Right ventricle myocardium superior (tissue), 1 donor: ENCODE data around the gene RRM1. TPM values are rescaled to one million over a fixed set of nuclear protein-coding genes. Genes with fewer than 3 reads are reported as not detected.
"Not testable (repeated sequence)": the region's sequence is repeated elsewhere in the genome, so short reads cannot be mapped to it uniquely, and the experiment has no call there.

Experiments
- ATAC-seq: fragments of 200-7000 bp; cut with Tn5 transposase; one replicate; pipeline ENCODE4 v1.9.1; 2020; ENCODE audit warnings: mild to moderate bottlenecking; ENCODE audit not compliant: poor library complexity
- DNase-seq: peaks from one replicate; pipeline ENCODE4 v3.0.0-alpha.2; 2020
- intact Hi-C: fragments of 100-400 bp; cut with DNase I; formaldehyde crosslinking; loops from one replicate; pipeline ENCODE4 v1.11.2; 2022
- total RNA-seq: library from RNA; stranded (reverse); fragmentation: NEBNext Ultra II Directional; extraction: Animal tissue kit (Norgen Biotek cat#: 25700); gene quantifications from one replicate; pipeline ENCODE4 v1.2.1, GENCODE V29; 2021
- donor health status: DM: no; HTN: yes; CAD: no; lungs with severe emphysema.

The RRM1 gene
- total RNA-seq, 1 donor from 2014 or later: 29.5 TPM

DNA sequence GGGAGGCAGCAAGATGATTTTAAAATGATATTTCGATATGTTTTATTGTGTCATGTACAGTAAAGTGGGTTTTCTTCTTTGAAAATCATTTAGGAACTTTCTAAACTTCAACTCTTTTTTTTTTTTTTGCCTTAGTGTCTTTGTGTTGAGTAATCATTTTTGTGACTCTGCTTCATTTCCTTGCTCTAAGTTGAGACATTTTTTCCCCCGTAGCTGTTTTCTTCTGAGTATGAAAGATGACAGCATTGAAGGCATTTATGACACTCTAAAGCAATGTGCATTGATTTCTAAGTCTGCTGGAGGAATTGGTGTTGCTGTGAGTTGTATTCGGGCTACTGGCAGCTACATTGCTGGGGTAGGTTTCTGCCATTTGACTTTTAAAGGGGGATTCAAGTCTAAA, 23.5 kb downstream of the RRM1 start:
- no peak for ATAC-seq
- intact Hi-C loops: no loop called here
- DNase-seq: no peak

DNA sequence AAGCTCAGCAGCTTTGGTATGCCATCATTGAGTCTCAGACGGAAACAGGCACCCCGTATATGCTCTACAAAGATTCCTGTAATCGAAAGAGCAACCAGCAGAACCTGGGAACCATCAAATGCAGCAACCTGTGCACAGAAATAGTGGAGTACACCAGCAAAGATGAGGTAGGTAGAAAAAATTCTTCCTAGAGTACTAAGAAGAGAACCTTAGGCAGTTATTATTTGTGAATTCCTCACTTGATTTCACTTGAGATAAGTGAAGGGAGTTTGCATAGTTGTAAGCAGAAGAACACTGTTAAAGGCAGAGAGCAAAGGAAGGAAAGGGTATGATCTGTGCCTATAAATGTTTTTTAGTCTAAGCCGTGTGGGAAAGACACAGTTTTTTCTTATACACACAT, 28.6 kb downstream of the RRM1 start:
- ATAC-seq (no peak), DNase-seq (no peak)
- intact Hi-C loops: no loop called here

GRCh38 chr11:4125141-4125540, 30.5 kb downstream of the RRM1 start:
- ATAC-seq: no peak
- no peak for DNase-seq
- intact Hi-C loops: no loop called here

DNA sequence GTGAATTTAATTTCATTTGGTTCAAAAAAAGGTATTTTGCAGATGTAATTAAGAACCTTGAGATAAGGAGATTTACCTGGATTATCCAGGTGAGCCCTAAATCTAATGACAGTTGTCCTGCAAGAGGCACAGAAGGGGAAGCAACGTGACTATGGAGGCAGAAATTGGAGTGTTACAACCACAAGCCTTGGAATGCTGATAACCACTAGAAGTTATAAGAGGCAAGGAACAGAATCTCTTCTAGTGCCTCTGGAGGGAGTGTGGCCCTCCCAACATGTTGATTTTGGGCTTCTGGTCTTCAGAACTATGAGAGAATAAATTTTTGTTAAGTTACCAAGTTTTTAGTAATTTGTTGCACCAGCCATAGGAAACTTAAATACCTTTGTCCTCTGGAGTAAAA, 32.8 kb downstream of the RRM1 start:
- no peak for DNase-seq
- no peak for ATAC-seq
- intact Hi-C loops: no loop called here

- intact Hi-C loops, DNase-seq, ATAC-seq: not testable (repeated sequence)
Measured at GRCh38 chr11:4130219-4130618, 35.6 kb downstream of the RRM1 start.

- intact Hi-C loops: no loop called here
- no peak for DNase-seq
- no peak for ATAC-seq
Measured at GRCh38 chr11:4134806-4135205, 40.2 kb downstream of the RRM1 start.

GRCh38 chr11:4138497-4138896, 43.9 kb downstream of the RRM1 start:
- DNase-seq (no peak), ATAC-seq (no peak)
- intact Hi-C loops: no loop called here

- ATAC-seq (no peak), DNase-seq (no peak)
- intact Hi-C loops: no loop called here
Measured at GRCh38 chr11:4140067-4140636, 45.6 kb downstream of the RRM1 start.

DNA sequence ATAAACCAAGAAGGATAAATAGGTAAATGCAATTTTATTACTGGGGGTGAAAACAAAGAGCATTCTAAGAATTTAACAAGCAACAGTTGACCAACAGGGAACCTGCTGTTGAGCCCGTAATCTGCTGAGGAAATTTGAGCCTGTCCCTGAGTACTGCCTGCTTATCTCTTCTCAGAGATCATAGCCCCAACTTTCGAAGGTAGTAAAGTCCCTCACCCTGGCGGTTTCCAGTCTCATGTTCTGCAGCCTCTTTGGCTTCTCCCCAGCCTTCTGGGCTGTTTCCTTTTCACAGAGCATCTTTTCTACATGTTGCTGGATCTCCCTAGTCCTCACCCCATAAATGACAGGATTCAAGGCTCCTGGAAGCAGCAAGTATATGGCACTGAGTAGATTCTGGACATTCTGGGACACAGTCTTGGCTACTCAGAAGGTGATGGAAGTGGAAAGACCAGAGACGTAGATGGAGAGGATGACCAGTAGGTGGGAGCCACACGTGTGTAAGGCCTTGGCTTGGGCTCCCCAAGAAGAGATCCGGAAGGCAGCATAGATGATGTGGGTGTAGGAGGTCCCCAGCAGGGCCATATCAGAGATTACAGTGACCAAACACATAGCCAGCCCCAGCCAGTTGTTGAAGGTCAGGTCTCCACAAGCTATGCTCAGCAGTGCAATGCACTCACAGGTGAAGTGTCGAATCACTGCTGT, 51.6 kb downstream of the RRM1 start:
- DNase-seq: no peak
- intact Hi-C loops: no loop called here
- ATAC-seq: no peak

DNA sequence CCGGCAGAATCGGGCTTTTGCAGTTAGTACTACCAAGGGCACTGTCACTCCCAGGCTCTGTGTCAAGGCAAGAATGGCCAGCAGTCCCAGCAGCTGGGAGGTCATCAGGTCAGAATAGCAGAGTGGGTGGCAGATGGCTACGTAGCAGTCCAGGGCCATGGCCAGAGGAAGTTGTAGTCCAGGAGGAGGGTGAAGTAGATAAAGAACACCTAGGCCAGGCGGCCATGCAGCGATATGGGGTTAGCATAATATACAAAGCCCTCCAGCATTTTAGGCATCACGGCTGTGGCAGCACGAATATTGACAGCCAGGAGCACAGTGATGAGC, 52.1 kb downstream of the RRM1 start:
- no peak for ATAC-seq
- DNase-seq: no peak
- intact Hi-C loops: no loop called here

- no peak for DNase-seq
- intact Hi-C loops: no loop called here
Measured at GRCh38 chr11:4154503-4154902, 59.9 kb downstream of the RRM1 start.

GRCh38 chr11:4156571-4156970, 62.0 kb downstream of the RRM1 start:
- ATAC-seq (no peak), DNase-seq (no peak)
- intact Hi-C loops: no loop called here

More at GRCh38 chr11:4154503-4154902, 59.9 kb downstream of the RRM1 start:
- no peak for ATAC-seq

DNA sequence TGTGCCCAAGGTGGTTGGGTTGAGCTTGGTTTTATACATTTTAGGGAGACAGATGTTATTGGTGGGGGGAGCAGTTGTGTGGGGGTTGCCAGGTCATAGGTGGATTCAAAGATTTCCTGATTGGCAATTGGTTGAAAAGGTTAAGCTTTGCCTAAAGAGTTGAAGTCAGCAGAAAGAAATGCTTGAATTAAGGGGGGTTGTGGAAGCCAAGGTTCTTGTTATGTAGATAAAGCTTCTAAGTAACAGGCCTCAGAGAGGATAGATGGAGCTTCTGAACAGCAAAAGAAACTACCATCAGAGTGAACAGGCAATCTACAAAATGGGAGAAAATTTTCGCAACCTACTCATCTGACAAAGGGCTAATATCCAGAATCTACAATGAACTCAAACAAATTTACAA, 64.2 kb downstream of the RRM1 start:
- DNase-seq, intact Hi-C loops, ATAC-seq: not testable (repeated sequence)

DNA sequence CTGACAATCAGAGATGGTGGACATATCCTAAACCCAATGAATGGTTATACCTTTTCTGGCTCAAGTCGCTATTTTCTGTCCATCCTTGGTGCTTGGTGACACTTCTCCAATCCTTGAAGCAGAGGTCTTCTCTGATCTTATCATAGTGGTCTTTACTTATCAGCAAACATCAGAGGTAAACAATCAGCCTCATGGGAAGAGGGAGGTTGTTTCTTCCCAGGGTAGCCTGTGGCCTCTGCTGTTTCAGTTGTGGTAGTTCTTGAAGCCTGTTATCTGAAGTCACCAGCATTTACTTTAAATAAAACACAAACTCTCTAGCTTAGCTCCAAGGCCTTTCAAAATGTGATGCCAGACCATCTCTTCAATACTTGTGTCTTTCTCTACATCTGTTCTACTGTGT, 66.7 kb downstream of the RRM1 start:
- DNase-seq: no peak
- intact Hi-C loops: no loop called here
- ATAC-seq: no peak

DNA sequence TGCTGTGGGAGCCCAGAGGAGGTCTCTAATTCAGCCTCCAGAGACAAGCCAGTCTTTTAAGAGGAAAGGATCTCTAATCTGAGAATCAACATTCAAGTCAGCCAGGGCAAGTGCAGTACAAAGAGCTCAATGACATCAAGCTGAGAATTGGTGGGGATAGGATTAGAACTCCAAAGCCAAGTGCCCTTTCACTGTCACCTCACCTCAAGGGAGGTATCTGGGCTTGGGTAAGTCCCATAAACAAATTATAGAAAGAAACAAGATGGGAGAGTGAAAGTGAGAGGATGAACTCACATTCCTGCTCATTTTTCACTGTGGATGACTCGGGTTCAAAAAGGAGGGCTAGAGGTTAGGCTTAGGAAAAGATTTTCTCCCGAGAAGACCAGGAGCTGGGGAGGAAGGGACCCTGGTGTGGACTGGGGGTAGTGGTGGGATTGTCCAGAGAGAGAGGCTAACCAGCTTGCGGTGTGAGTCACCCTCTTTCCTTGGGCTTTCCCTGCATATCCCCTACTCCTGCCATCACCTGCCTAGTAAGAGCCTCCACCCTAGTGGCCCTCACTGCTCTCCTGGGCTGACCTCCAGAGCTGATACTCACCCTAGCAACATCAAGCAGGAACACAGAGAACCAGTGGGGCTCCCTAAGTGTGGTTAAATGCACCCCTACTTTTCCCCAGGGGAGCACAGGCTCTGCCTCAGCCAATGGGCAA, 70.4 kb downstream of the RRM1 start:
- intact Hi-C loops: no loop called here
- ATAC-seq: no peak

DNA sequence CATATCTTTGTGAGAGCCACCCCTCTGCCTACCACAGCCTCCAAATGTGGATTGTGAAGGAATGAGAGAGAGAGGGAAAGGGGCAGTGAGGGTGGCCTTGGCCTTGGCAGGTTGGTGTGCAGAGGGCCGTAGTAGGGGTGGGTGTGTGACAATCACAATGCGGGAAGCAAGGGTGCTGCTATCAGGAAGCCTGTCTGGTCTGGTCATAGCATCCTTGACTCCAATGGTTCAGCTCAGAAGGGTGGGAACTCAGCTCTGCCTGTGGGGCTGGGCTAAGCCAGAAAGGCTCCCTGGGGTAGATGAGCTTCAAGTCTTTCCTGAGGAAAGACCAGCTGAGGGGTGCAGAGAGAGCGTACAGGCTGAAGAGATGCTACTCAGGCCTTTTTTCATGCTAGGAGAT, 72.7 kb downstream of the RRM1 start:
- ATAC-seq: no peak
- intact Hi-C loops: no loop called here
- DNase-seq: no peak

More for the DNA sequence above, 70.4 kb downstream of the RRM1 start:
- DNase-seq: no peak

- no peak for DNase-seq
- intact Hi-C loops: no loop called here
- no peak for ATAC-seq
Measured at GRCh38 chr11:4167758-4168157, 73.2 kb downstream of the RRM1 start.

- intact Hi-C loops, DNase-seq, ATAC-seq: not testable (repeated sequence)
Measured at GRCh38 chr11:4175620-4176350, 81.2 kb downstream of the RRM1 start.

- ATAC-seq: no peak
- intact Hi-C loops: no loop called here
- DNase-seq: no peak
Measured at GRCh38 chr11:4178813-4179662, 84.4 kb downstream of the RRM1 start.
